GM23338 (cell line): ENCODE data around the gene CNTNAP2. TPM values are rescaled to one million over a fixed set of nuclear protein-coding genes. Genes with fewer than 3 reads are reported as not detected.

Experiments used
- ATAC-seq: fragments of 200-7000 bp; cut with Tn5 transposase; 3 replicates; pipeline ENCODE4 v1.9.1; 2020
- DNase-seq: peaks from one replicate; pipeline ENCODE4 v3.0.0-alpha.2; 2015; ENCODE audit warnings: low spot score
- H2AFZ ChIP-seq: fragments of 200-600 bp; sonication (generic); 2 replicates; pipeline ENCODE4 v1.8.0; 2016; ENCODE audit warnings: antibody characterized with exemption, mild to moderate bottlenecking, moderate library complexity
- H3F3A ChIP-seq: fragments of 200-600 bp; sonication (generic); replicated peaks from 2 replicates; pipeline ENCODE4 v1.8.0; 2017; ENCODE audit warnings: antibody characterized with exemption, mixed run types, low read depth
- H3K27ac ChIP-seq: fragments of 200-600 bp; sonication (generic); 2 replicates; pipeline ENCODE4 v1.6.1; 2016; ENCODE audit warnings: low read depth
- H3K27me3 ChIP-seq: fragments of 200-600 bp; sonication (generic); 2 replicates; pipeline ENCODE4 v1.8.0; 2016; ENCODE audit warnings: mild to moderate bottlenecking, mixed run types, moderate library complexity; ENCODE audit not compliant: insufficient read depth
- H3K36me3 ChIP-seq: fragments of 200-600 bp; sonication (generic); 2 replicates; pipeline ENCODE4 v1.8.0; 2016; ENCODE audit warnings: mild to moderate bottlenecking; ENCODE audit not compliant: insufficient read depth
- H3K4me1 ChIP-seq: fragments of 200-600 bp; sonication (generic); 2 replicates; pipeline ENCODE4 v1.8.0; 2016; ENCODE audit warnings: mild to moderate bottlenecking, moderate library complexity; ENCODE audit not compliant: insufficient read depth
- H3K4me2 ChIP-seq: fragments of 200-600 bp; sonication (generic); 2 replicates; pipeline ENCODE4 v1.7.1; 2017; ENCODE audit warnings: mixed run types
- H3K4me3 ChIP-seq: fragments of 200-600 bp; sonication (generic); 2 replicates; pipeline ENCODE4 v1.6.1; 2016; ENCODE audit warnings: mixed run types
- H3K79me2 ChIP-seq: fragments of 200-600 bp; sonication (generic); replicated peaks from 2 replicates; pipeline ENCODE4 v1.8.0; 2017; ENCODE audit warnings: mild to moderate bottlenecking; ENCODE audit not compliant: insufficient read depth
- H3K9me2 ChIP-seq: fragments of 200-600 bp; sonication (generic); 2 replicates; pipeline ENCODE4 v1.8.0; 2017; ENCODE audit not compliant: insufficient read depth
- H4K20me1 ChIP-seq: fragments of 200-600 bp; sonication (generic); replicated peaks from 2 replicates; pipeline ENCODE4 v1.8.0; 2017; ENCODE audit warnings: mild to moderate bottlenecking; ENCODE audit not compliant: insufficient read depth
- H3K27ac Mint-ChIP-seq: 2 replicates; pipeline ENCODE4 v1.8.0; 2020; ENCODE audit warnings: inconsistent platforms, mild to moderate bottlenecking, moderate library complexity, mixed read lengths
- H3K27me3 Mint-ChIP-seq: 3 replicates; pipeline ENCODE4 v1.8.0; 2022; ENCODE audit warnings: low read depth, mild to moderate bottlenecking, moderate library complexity, mixed read lengths, inconsistent platforms; ENCODE audit not compliant: insufficient read depth, poor library complexity
- H3K36me3 Mint-ChIP-seq: 3 replicates; pipeline ENCODE4 v1.8.0; 2021; ENCODE audit warnings: low read depth, mild to moderate bottlenecking, inconsistent platforms, moderate library complexity, mixed read lengths
- H3K4me1 Mint-ChIP-seq: 3 replicates; pipeline ENCODE4 v1.8.0; 2020; ENCODE audit warnings: mild to moderate bottlenecking, inconsistent platforms, mixed read lengths
- H3K4me3 Mint-ChIP-seq: 3 replicates; pipeline ENCODE4 v1.8.0; 2021; ENCODE audit warnings: moderate library complexity, mild to moderate bottlenecking, inconsistent platforms, mixed read lengths
- H3K9me3 Mint-ChIP-seq: 3 replicates; pipeline ENCODE4 v1.8.0; 2020; ENCODE audit warnings: moderate library complexity, mild to moderate bottlenecking, inconsistent platforms, mixed read lengths
- CREB1 ChIP-seq: fragments of 250-450 bp; sonication (Bioruptor Pico); IDR thresholded peaks from 2 replicates; pipeline ENCODE4 v1.5.0; 2020; ENCODE audit warnings: low read depth, mild to moderate bottlenecking, moderate library complexity
- ETS1 ChIP-seq: IDR thresholded peaks from 2 replicates; pipeline ENCODE4 v1.6.1; 2016; ENCODE audit warnings: antibody characterized with exemption
- EZH2 ChIP-seq: fragments of 200-600 bp; sonication (generic); IDR thresholded peaks from one replicate; pipeline ENCODE4 v1.8.0; 2017; ENCODE audit warnings: antibody characterized with exemption, mild to moderate bottlenecking, low read depth; ENCODE audit not compliant: unreplicated experiment
- JUNB ChIP-seq: IDR thresholded peaks from one replicate; pipeline ENCODE4 v1.6.1; 2016; ENCODE audit warnings: antibody characterized with exemption; ENCODE audit not compliant: unreplicated experiment
- STAT1 ChIP-seq: IDR thresholded peaks from one replicate; pipeline ENCODE4 v1.6.1; 2016; ENCODE audit warnings: antibody characterized with exemption; ENCODE audit not compliant: unreplicated experiment
- ZNF114 ChIP-seq: fragments of 250-450 bp; sonication (Bioruptor Pico); IDR thresholded peaks from 2 replicates; pipeline ENCODE4 v1.5.0; 2020; ENCODE audit warnings: mild to moderate bottlenecking, moderate library complexity
- ZNF331 ChIP-seq: fragments of 250-450 bp; sonication (Bioruptor Pico); IDR thresholded peaks from 2 replicates; pipeline ENCODE4 v1.5.0; 2020; ENCODE audit warnings: low read depth, mild to moderate bottlenecking, moderate library complexity
- polyA plus RNA-seq: library from polyadenylated mRNA; unstranded; fragments of >200 nt; fragmentation: Nextera tagmentation; extraction: Ambion mirVana; gene quantifications from 2 replicates; pipeline ENCODE4 v1.2.1, GENCODE V29; 2016
- total RNA-seq: library from RNA; depleted of rRNA; stranded (reverse); fragments of >200 nt; shearing (Covaris generic); gene quantifications from 2 replicates; pipeline ENCODE4 v1.2.3, GENCODE V29; 2014
- TF ChIP-seq, protein P1 (sequence below): IDR thresholded peaks from one replicate; pipeline ENCODE4 v1.6.1; 2018; ENCODE audit warnings: antibody characterized with exemption; ENCODE audit not compliant: unreplicated experiment
- TF ChIP-seq, protein P2 (sequence below), 2 experiments: fragments of 200-600 bp in 1 of 2; sonication (generic) in 1 of 2; conservative IDR thresholded peaks; 2 replicates each; pipeline versions ENCODE4 v1.5.1 to v1.6.1; 2016 to 2017; ENCODE audit warnings: antibody characterized with exemption in 2 of 2, low read depth in 2 of 2, mild to moderate bottlenecking in 2 of 2, moderate library complexity in 1 of 2
- TF ChIP-seq, protein P3 (sequence below): fragments of 250-450 bp; sonication (Bioruptor Pico); IDR thresholded peaks from 2 replicates; pipeline ENCODE4 v1.5.0; 2020; ENCODE audit warnings: mild to moderate bottlenecking, moderate library complexity

The CNTNAP2 gene
- total and polyA plus RNA-seq, 2 experiments from 2014 or later = 38.2 to 61.3 TPM

DNA sequence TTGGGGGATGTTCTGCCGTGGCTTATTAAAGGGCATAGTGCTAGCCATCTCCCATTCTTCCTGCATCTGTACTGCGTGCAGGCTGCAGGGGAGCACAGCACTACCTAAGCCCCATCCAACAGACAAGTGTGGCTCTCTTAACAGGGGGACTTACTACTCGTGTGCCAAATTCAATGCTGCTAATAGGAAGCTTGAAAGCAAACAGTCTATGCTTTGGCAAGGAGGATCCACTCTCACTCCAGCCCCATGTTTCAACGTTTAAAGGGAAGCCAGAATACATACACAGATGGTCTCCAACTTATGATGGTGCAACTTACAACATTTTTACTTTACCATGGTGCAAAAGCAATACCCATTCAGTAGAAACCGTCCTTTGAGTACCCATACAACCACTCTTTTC lies 2245.9 kb downstream of the CNTNAP2 start:
- TF ChIP-seq, protein P1, sequence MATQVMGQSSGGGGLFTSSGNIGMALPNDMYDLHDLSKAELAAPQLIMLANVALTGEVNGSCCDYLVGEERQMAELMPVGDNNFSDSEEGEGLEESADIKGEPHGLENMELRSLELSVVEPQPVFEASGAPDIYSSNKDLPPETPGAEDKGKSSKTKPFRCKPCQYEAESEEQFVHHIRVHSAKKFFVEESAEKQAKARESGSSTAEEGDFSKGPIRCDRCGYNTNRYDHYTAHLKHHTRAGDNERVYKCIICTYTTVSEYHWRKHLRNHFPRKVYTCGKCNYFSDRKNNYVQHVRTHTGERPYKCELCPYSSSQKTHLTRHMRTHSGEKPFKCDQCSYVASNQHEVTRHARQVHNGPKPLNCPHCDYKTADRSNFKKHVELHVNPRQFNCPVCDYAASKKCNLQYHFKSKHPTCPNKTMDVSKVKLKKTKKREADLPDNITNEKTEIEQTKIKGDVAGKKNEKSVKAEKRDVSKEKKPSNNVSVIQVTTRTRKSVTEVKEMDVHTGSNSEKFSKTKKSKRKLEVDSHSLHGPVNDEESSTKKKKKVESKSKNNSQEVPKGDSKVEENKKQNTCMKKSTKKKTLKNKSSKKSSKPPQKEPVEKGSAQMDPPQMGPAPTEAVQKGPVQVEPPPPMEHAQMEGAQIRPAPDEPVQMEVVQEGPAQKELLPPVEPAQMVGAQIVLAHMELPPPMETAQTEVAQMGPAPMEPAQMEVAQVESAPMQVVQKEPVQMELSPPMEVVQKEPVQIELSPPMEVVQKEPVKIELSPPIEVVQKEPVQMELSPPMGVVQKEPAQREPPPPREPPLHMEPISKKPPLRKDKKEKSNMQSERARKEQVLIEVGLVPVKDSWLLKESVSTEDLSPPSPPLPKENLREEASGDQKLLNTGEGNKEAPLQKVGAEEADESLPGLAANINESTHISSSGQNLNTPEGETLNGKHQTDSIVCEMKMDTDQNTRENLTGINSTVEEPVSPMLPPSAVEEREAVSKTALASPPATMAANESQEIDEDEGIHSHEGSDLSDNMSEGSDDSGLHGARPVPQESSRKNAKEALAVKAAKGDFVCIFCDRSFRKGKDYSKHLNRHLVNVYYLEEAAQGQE = no peak
- TF ChIP-seq EZH2 (no peak), JUNB (no peak), ETS1 (no peak), STAT1 (no peak), ZNF114 (CRISPR knock-in tag) (no peak), CREB1 (CRISPR knock-in tag) (no peak), ZNF331 (no peak)
- TF ChIP-seq, protein P2, sequence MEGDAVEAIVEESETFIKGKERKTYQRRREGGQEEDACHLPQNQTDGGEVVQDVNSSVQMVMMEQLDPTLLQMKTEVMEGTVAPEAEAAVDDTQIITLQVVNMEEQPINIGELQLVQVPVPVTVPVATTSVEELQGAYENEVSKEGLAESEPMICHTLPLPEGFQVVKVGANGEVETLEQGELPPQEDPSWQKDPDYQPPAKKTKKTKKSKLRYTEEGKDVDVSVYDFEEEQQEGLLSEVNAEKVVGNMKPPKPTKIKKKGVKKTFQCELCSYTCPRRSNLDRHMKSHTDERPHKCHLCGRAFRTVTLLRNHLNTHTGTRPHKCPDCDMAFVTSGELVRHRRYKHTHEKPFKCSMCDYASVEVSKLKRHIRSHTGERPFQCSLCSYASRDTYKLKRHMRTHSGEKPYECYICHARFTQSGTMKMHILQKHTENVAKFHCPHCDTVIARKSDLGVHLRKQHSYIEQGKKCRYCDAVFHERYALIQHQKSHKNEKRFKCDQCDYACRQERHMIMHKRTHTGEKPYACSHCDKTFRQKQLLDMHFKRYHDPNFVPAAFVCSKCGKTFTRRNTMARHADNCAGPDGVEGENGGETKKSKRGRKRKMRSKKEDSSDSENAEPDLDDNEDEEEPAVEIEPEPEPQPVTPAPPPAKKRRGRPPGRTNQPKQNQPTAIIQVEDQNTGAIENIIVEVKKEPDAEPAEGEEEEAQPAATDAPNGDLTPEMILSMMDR (conservative IDR thresholded peaks at IDR 0.05; ENCODE audit: low read depth in 2 of 2) = no peak
- TF ChIP-seq, protein P3, sequence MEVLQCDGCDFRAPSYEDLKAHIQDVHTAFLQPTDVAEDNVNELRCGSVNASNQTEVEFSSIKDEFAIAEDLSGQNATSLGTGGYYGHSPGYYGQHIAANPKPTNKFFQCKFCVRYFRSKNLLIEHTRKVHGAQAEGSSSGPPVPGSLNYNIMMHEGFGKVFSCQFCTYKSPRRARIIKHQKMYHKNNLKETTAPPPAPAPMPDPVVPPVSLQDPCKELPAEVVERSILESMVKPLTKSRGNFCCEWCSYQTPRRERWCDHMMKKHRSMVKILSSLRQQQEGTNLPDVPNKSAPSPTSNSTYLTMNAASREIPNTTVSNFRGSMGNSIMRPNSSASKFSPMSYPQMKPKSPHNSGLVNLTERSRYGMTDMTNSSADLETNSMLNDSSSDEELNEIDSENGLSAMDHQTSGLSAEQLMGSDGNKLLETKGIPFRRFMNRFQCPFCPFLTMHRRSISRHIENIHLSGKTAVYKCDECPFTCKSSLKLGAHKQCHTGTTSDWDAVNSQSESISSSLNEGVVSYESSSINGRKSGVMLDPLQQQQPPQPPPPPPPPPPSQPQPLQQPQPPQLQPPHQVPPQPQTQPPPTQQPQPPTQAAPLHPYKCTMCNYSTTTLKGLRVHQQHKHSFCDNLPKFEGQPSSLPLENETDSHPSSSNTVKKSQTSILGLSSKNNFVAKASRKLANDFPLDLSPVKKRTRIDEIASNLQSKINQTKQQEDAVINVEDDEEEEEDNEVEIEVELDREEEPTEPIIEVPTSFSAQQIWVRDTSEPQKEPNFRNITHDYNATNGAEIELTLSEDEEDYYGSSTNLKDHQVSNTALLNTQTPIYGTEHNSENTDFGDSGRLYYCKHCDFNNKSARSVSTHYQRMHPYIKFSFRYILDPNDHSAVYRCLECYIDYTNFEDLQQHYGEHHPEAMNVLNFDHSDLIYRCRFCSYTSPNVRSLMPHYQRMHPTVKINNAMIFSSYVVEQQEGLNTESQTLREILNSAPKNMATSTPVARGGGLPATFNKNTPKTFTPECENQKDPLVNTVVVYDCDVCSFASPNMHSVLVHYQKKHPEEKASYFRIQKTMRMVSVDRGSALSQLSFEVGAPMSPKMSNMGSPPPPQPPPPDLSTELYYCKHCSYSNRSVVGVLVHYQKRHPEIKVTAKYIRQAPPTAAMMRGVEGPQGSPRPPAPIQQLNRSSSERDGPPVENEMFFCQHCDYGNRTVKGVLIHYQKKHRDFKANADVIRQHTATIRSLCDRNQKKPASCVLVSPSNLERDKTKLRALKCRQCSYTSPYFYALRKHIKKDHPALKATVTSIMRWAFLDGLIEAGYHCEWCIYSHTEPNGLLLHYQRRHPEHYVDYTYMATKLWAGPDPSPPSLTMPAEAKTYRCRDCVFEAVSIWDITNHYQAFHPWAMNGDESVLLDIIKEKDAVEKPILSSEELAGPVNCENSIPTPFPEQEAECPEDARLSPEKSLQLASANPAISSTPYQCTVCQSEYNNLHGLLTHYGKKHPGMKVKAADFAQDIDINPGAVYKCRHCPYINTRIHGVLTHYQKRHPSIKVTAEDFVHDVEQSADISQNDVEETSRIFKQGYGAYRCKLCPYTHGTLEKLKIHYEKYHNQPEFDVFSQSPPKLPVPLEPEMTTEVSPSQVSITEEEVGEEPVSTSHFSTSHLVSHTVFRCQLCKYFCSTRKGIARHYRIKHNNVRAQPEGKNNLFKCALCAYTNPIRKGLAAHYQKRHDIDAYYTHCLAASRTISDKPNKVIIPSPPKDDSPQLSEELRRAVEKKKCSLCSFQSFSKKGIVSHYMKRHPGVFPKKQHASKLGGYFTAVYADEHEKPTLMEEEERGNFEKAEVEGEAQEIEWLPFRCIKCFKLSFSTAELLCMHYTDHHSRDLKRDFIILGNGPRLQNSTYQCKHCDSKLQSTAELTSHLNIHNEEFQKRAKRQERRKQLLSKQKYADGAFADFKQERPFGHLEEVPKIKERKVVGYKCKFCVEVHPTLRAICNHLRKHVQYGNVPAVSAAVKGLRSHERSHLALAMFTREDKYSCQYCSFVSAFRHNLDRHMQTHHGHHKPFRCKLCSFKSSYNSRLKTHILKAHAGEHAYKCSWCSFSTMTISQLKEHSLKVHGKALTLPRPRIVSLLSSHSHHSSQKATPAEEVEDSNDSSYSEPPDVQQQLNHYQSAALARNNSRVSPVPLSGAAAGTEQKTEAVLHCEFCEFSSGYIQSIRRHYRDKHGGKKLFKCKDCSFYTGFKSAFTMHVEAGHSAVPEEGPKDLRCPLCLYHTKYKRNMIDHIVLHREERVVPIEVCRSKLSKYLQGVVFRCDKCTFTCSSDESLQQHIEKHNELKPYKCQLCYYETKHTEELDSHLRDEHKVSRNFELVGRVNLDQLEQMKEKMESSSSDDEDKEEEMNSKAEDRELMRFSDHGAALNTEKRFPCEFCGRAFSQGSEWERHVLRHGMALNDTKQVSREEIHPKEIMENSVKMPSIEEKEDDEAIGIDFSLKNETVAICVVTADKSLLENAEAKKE (CRISPR knock-in tag) = no peak
- Histone ChIP-seq H3K27ac (no peak overlapping the region), H2AFZ (no peak overlapping the region), H4K20me1 (no peaks in the 10 kb centered on the region), H3K79me2 (peaks cover 29% of the 10 kb centered on the region), H3K27me3 (no peaks in the 10 kb centered on the region), H3K36me3 (peaks cover 5% of the 10 kb centered on the region; the same call in 1 of the 2 replicates), H3K4me2 (no peak overlapping the region), H3F3A (no peaks in the 10 kb centered on the region), H3K4me3 (no peak overlapping the region), H3K4me1 (peaks cover 13% of the 10 kb centered on the region; the same call in 1 of the 2 replicates), H3K9me2 (peaks cover 7% of the 10 kb centered on the region; the same call in 1 of the 2 replicates)
- Mint-ChIP-seq H3K36me3 (peaks cover 44% of the 10 kb centered on the region), H3K27me3 (no peaks in the 10 kb centered on the region), H3K27ac (no peak overlapping the region), H3K9me3 (peaks cover 8% of the 10 kb centered on the region; the same call in 2 of the 3 replicates), H3K4me3 (no peak overlapping the region), H3K4me1 (peaks cover 9% of the 10 kb centered on the region)
- DNase-seq (no peak), ATAC-seq (no peak)
